HG03159 (cell line): Measurements from ENCODE around the gene SLC39A13.
A peak's percentile ranks its signal among the peaks of the same experiment; 100 is the strongest.

ENCODE experiments used
- ATAC-seq: cut with Tn5 transposase; IDR thresholded peaks from one replicate; pipeline ENCODE4 v1.9.1; 2021; ENCODE audit warnings: mild to moderate bottlenecking, moderate library complexity; ENCODE audit not compliant: unreplicated experiment

The SLC39A13 gene

GRCh38 chr11:47426062-47426956, 17.9 kb downstream of the SLC39A13 start, which contains the start of gene PSMC3:
Gene PSMC3 (minus strand): TSS chr11:47426439. CDS start chr11:47426279, 160 bp downstream.
- peak; percentile 86 for ATAC-seq

GRCh38 chr11:47430524-47430923, 22.1 kb downstream of the SLC39A13 start:
- no peak for ATAC-seq

GRCh38 chr11:47431356-47432083, 23.1 kb downstream of the SLC39A13 start:
- ATAC-seq: no peak

- no peak for ATAC-seq
Measured at GRCh38 chr11:47433157-47433556, 24.8 kb downstream of the SLC39A13 start.

- no peak for ATAC-seq
Measured at GRCh38 chr11:47434011-47434786, 25.8 kb downstream of the SLC39A13 start.

- no peak for ATAC-seq
Measured at GRCh38 chr11:47435687-47436086, 27.3 kb downstream of the SLC39A13 start.

- no peak for ATAC-seq
Measured at GRCh38 chr11:47436726-47437125, 28.3 kb downstream of the SLC39A13 start.

- ATAC-seq: no peak
Measured at GRCh38 chr11:47437218-47437745, 28.9 kb downstream of the SLC39A13 start.

GRCh38 chr11:47437746-47438418, 29.5 kb downstream of the SLC39A13 start:
- no peak for ATAC-seq

GRCh38 chr11:47438721-47439120, 30.3 kb downstream of the SLC39A13 start:
- ATAC-seq: no peak

GRCh38 chr11:47440054-47440476, 31.7 kb downstream of the SLC39A13 start:
- no peak for ATAC-seq

GRCh38 chr11:47441421-47441820, 33.0 kb downstream of the SLC39A13 start:
- ATAC-seq: no peak

- ATAC-seq: no peak
Measured at GRCh38 chr11:47442514-47442913, 34.1 kb downstream of the SLC39A13 start.

- ATAC-seq: no peak
Measured at GRCh38 chr11:47443028-47443700, 34.8 kb downstream of the SLC39A13 start.

GRCh38 chr11:47443817-47444216, 35.4 kb downstream of the SLC39A13 start:
- no peak for ATAC-seq

- ATAC-seq: no peak
Measured at GRCh38 chr11:47445840-47446239, 37.5 kb downstream of the SLC39A13 start.

- no peak for ATAC-seq
Measured at GRCh38 chr11:47446833-47447232, 38.4 kb downstream of the SLC39A13 start.

- no peak for ATAC-seq
Measured at GRCh38 chr11:47447906-47448305, 39.5 kb downstream of the SLC39A13 start.

GRCh38 chr11:47448566-47449427, 40.4 kb downstream of the SLC39A13 start, which contains the start of gene RAPSN:
Gene RAPSN (minus strand): TSS chr11:47449136. CDS start chr11:47448964, 172 bp downstream.
- no peak for ATAC-seq
